T-helper 9 cell (primary cell): ENCODE data around the gene CEACAM18.
"Not testable (repeated sequence)": the region's sequence is repeated elsewhere in the genome, so short reads cannot be mapped to it uniquely, and the experiment has no call there.

Experiments
- DNase-seq: peaks from one replicate; pipeline ENCODE4 v3.0.0-alpha.2; 2020

CEACAM18 gene

DNA sequence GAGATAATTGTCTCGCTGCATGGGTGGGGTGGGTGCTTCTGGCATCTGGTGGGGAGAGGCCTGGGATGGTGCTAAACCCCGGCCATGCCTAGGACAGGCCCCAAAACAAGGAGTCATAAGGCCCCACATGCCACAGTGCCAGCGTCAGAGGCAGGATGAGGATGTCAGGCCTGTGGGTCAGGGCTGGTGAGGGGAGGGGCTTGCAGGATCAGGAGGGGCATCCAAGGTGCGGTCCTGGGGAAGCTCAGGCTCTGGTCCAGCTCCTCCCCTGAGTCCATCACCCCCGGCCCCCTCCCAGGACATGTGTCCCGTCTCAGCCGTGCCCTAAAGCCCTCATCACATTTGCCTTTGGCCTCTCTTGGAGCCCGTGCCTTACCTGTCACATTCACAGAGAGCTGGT lies 22.6 kb downstream of the CEACAM18 start:
- not testable (repeated sequence) for DNase-seq

DNA sequence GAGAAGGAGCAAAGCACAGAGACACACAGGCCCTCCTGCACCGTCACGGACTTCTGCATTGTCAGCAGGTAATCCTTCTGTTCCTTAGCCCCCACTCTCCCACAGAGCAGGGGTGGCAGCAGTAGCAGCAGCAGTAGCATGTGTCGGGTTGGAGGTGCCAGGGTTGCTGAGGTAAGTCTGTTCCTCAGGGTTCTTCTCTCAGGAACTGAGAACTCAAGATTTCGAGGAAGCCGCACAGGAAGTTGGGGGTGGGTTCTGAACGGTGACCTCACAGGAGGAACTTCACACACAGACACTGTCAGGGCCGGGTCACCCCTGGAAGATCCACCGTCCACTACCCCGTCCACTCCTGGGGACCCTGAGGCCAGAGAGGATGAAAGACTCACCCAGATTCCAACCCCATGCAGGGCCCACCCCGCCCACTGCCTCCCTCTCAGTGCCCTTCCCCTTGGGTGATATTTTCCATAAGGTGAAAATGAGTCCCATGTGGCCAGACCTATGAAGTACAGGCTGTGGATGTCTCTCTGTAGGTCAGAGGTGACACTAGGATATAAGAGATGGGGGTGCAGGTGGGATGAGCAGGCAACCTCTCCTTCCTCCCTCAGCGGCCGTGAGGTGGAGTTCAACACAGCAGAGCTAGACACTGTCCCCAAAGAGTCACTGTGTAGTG lies 23.4 kb downstream of the CEACAM18 start, which contains the start of gene SIGLEC12:
Gene SIGLEC12 (minus strand): TSS at position 207 of the 670 bp plus-strand sequence. CDS start 67 bp downstream, at position 140.
- no peak for DNase-seq

DNA sequence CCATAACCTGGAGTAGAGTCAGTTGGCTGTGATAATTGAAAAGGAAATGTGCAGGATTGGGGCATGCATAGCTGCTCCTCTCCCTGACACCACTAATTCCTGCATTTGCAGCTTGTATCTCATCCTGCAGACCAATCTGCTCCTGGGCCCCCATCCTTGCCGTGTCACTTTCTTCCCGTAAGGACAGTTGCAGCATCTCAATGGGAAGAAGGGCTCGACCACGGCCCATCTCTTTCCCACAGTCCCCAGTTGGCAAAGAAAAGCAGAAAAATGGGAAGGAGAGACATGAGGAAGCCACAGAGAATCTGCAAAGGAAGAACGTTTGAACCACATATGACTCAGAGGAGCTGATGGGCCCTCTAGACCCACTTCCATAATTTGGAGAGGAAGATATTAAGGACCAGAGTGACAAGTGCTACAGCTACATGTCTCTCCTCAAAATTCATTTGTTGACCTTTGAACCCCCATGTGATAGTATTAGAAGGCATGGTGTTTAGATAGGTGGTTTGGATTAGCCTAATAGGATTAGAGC lies 25.0 kb downstream of the CEACAM18 start:
- DNase-seq = no peak

DNA sequence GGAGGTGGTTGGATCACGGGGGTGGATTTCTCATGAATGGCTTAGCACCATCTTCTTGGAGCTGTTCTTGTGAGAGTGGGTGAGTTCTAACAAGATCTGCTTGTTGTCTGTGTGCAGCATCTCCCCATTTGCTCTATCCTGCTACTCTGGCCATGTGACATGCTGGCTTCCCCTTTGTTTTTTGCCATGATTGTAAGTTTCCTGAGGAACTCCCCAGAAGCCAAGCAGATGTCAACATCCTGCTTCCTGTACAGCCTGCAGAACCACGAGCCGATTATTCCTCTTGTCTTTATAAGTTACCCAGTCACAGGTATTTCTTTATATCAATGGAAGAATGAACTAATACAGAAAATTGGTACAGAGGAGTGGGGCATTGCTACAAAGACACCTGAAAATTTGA lies 25.6 kb downstream of the CEACAM18 start:
- DNase-seq = no peak

DNA sequence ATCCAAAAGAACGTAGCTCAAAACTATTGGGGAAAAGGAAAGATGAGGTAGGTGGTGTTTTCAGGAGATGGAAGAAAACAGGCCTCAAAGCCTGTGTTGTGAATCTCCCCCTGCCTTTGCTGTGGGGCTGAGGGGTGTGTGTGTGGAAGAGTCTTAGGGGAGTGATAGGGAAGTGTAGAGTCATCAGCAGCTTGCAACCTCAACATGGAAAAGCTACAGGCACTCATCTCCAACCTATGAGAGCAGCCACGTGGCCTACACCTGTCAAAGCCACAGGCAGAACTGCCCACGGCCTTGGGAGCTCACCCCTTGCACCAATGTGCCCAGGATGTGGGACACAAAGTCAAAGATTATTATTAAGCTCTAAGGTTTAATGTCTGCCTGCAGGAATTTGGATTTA lies 27.6 kb downstream of the CEACAM18 start:
- no peak for DNase-seq

DNA sequence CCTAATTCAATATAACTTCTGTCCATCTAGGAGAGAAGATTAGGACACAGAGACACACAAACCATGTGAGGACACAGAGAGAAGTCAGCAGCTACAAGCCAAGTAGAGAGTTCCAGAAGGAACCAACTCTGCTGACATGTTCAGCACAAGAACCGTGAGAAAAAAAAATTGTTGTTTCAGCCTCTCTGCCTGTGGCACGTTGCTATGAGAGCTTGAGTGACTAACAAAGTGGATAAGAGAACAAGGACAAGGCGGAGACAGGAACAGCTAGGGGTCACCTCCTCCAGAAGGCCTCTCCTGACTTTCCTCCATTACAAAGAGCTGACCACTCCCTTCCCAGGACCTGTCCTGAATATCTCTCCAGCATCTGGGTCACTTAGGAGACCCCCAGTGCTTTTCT lies 28.9 kb downstream of the CEACAM18 start:
- no peak for DNase-seq

DNA sequence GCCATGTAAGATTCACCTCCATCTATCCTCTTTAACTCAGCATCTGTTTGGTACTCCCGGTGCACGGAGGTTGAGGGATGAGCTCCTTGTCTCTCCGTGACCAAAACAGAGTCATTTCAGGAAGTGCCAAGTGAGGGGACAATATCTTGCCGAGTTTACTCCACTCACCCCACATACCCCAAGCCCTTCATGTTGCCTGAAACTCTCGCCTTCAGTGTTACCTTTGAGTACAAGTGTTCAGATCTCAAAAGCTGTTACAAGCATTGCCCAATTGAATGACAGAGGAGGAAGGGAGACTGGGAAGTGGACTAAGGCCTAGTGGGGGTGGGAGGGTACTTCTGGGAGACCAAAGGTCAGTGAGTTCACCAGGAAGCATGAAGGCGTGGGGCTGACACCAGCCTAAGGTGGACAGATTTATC lies 29.3 kb downstream of the CEACAM18 start:
- DNase-seq = no peak

DNA sequence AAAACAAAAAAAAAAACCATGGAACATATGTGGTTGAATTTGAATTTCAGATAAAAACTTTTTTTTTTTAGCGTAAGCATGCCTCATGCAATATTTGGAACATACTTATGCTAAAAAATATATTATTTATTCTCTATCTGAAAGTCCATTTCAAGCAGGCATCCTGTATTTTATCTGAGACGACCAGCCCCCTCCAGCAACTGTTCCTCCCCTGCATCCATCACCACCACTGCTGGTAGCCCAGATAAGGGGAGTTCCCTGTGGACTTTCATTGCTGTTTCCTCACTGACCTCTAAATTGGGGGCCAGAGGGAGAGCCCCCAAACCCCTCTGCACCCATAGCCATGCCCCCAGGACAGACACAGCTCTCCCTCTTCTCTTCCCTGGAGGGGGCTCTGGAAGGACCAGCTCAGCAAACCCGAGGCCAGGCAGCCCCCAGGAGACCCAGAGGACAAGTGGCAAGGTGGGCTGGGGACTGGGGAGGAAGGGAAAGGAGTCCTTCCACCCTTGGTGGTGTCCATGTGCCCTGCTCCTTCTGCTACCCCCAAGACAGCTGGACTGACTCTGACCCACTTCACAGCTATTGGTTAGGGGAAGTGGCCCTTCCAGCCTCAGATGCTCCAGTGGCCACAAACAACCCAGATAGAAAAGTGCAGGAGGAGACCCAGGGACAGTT lies 29.9 kb downstream of the CEACAM18 start:
- DNase-seq = no peak

DNA sequence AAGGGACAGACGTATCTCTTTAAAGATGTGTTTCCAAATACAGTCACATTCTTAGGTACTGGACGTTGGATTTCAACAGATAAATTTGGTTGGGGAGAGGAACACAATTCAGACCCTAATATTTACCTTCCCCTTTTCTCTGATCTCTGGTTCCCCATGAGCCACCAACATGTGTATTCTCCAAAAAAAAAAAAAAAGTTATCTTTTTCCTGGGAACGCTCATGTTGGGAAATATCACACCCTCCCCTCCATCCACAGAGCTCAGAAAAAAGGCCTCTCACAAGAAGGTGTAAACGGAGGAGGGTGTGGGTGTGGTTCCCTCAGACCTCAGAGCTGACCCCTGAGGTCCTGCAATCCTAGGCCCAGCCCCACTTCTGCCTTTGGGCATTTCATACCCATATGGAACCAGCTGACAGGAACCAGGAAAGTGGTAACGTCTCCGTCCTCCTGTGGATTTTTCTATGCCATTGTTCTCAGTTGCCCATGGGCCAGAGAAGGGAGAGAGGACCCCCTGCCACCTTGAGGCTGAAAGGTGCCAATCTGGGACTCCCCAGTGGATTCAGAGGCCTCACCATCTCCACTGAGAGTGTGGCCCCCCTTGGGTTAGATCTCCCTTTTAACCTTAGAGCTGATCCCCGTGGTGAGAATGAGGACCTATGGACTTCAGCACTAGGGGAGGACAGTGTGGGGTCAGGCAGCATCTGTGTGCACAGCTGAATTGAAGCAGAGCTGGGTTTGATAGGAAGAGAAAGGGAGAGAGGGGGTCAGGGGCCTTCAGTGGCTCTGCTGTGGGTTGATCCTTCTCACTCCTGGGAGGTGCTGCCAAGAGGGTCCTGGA lies 31.7 kb downstream of the CEACAM18 start:
- no peak for DNase-seq

DNA sequence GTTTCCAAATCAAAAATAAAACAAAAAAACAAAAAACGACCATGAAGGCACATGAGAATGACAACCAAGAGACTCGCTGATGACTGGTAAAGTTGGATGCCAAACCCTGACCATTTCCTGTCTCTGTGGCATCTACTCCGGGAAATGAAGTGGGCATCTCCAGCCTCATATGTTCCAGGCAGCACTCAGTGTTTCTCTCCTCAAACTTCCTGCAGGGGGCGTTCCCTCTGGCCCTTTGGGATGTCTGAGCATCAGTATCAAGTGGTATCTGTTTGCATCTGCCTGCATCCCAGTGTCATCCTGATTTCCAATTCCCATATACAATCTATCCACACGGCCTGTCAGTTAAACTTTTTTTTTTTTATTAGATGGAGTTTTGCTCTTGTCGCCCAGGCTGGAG lies 33.0 kb downstream of the CEACAM18 start:
- no peak for DNase-seq

DNA sequence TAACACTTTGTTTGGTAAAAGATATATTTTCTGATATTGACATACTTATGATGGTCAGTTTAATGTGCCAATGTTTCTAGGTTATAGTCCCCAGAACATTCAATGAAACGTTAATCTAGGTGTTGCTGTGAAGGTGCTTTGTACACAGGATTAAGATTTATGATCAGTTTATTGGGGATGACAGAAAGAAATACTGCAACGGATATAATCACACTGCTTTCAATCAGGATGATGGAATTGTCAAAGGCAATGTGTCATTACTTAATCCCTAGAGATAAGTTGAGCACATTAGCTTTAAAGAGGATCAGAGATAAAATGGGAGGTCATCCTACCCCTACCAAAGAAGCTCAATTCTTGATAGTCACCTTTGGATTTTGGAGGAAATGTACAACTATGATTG lies 35.6 kb downstream of the CEACAM18 start:
- no peak for DNase-seq

DNA sequence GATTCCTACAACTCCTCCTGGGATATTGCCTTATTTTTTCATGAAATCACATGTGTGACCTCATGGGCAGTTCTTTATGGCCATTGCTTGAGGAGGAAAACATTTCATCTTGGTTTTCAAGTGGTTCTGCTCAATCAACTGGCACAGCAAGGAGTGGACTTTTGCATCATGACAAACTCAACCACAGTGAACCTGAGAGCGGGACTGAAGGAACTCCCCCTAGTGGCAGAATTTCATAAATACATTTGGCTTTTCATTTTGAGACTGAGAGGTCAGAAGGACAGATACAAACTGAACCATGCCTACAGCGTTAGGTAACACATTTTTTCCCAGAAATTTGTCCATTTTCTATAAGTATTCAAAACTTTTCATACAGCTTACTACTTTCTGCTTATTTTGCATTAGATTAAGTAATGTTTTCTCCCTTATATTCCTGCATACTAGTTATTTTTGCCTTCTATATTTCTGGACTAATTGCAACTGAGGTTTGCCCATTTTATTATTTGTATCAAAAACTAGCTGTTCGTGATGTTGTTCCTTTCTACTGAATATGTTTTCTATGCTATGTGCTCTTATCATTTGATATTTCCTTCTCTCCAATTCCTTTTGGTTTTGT lies 36.6 kb downstream of the CEACAM18 start:
- DNase-seq = no peak

DNA sequence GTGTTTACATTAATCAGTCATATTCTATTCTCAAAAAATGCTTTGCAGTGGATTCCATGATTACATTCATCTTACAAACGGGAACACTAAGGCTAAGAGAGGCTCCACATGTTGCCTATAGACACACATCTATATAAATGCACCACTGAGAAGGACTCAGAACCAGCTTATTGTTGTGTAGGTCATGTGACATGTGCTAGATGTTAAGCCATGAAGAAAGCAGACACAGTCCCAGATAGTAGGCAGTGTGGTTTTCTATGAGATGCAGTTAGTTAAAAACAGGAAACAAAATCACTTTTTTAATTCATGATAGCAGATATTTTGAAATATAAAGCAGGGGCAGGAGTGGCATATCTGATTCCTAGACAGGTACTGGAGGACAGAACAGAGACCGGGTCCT lies 42.4 kb downstream of the CEACAM18 start:
- DNase-seq = no peak

DNA sequence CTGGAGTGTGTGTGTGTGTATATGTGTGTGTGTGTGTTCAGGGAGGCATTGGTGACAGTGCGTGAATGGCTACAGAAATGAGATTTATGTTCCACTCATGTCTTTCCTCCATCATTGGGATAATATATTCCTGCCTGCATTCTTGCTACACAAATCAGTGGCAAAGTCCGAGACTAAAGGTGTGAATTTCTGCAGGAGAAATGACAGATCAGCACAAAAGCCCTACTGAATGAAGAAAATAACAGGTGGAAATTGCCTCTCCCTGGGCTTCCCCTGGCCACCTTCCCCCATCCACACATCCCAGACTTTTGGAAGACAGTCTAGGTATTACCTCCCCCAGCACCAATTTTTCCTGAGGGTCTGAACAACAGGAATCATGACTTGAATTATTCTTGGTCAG lies 43.0 kb downstream of the CEACAM18 start:
- no peak for DNase-seq

DNA sequence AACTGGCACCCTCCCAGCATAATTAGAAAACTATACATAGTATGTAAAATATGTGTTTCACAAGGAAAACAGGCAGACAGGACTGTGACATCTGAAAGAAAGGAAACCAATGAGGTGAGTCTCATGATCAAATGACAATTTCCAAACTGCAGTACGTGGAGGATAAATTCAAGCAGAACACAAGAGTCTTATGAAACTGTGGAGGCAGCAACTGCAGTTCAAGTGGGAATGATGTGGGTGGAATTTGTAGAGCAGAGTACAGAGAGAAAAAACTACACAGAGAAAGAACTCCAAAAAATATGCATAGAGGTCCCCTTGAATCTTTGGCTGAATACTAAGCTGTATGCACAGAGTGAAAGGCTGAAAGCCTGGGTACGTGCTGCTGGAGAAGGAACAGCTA lies 43.4 kb downstream of the CEACAM18 start:
- no peak for DNase-seq

DNA sequence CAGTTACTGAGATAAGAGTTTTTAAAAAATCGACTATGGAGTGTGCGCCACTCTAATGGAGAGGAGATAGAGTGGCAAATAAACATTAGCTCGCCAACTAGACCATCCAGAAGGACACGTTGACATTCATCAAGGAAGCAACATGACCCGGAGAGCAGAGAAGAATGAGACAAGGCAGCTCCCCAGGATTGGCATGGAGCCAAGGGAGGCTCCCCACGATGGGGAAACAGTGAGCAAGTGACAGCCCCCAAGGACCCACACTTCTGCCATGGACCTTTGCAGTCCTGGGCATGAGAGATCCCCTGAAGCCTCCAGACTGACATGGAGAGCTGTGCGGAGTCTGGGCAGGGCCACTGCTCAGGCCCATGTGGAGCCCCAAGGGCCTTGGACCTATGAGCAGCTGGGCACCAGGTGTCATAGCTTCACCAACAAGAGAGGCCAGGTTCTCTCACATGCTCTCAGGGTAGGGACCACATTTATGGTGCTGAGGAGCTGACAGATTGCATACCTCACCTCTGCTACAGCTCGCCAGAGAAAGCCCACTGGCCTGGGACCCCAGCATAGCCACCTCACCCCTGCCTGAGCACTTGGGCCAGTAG lies 46.4 kb downstream of the CEACAM18 start:
- DNase-seq = no peak

DNA sequence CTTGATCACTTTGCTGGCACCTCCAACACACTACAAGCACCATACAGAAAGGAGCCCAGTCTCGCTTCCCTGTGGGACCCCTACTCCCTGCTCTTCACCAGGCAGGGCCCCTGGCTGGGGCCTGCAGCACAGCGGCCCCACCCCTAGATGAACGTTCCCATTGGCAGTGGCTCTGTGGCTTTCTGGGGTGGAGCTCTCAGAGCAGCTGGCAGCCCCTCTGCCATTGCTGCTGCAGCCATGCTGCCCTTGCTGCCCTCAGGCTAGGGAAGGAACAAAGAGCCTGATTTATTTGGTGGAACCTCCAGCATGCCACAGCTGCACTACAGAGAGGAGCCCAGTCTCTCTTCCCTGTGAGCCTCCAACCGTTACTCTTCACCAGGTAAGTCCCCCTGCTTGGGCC lies 47.3 kb downstream of the CEACAM18 start:
- no peak for DNase-seq

DNA sequence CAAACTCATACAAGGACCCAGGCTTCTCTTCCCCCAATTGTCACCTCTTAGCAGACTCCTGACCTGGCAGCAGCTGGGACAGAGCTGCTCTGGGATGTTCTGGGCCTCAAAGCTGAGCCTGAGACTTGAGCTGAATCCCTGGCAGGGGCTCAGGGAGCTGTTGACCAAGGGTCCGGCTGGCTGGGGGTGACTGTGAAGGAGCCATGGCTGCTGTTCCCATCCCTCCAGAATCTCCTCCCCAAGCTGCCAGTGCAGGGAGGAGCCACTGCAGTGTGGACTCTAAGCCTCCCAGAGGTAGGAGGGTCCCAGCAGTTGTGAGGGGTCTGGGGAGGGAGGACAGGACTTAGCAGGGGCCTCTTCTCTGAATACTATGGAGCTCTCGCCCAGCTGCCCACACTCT lies 51.0 kb downstream of the CEACAM18 start:
- no peak for DNase-seq

DNA sequence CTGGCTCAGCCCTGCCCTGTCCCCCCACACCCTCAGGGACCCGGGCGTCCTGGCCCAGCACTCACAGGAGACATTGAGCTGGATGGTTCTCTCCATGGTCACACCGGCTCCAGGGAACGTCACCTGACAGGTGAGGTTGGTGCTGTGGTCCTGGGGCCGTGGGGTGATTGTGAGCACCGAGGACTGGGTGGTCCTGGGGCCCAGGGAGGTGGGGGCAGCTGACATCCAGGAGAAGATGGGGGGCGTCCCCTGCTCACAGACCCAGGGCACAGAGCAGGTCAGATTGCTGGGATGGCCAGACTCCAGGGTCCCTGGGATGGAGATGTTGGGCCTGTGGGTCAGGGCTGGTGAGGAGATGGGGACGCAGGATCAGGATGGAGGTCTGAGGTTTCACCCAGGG lies 52.3 kb downstream of the CEACAM18 start:
- no peak for DNase-seq

DNA sequence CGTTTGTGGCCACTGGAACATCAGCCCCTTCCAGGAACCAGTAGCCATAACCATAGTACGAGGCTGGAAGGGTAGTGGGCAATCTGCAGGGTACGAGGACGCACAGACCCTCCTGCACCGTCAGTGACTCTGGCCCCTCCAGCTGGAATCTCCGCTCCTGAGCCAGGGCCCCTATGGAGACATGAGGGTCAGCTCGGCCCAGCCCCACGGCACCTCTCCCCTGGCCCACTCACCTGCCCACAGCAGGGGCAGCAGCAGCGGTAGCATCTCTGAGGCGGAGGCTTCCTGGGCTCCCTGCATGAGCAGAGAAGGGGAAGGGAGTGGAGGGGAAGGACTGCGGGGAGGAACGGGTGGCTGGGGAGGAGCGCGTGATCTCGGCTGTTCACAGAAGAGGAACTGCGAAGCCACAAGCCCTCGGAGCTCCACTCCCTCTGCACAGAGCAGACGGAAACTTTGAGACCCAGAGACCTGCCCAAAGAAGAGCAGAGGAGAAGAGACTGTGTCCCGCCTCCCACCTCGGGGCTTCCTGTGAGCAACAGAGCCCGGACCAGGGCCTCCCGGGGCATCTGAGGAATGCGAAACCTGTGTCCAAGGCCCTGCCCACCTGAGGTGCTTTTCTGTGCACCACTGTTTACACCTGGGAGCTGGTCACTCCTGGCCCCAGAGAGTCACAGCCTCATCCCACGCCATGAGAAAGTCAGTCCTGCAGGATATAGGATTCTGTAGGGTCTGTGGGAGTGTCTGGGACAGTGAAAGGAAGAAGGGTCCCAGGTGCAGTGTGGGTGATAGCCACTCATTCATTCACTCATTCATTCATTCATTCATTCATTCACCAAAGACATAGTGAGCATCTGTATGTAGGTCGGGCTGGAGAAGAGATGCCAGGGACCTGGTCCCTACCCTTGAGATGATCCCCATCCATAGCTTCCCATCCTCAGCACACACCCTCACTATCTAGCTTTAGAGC lies 53.3 kb downstream of the CEACAM18 start, which contains the start of gene SIGLEC6:
Gene SIGLEC6 (minus strand): TSS at position 322 of the 967 bp plus-strand sequence. CDS start 22 bp downstream, at position 300.
- no peak for DNase-seq

DNA sequence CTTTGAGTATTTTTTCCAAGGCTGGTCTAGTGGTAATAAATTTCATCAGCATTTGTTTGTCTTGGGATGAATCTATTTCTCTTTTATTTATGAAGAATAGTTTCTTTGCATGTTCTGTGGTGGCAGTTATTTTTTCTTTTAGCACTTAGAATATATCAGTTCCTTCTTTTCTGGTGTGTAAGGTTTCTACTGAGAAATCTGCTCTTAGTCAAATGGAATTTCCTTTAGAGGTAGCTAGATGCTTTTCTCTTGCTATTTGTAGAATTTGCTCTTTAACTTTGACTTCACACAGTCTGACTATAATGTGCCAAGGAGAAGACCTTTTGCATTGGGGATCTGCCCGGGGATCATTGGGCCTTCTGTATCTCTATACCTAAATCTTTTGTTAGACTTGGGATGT lies 57.2 kb downstream of the CEACAM18 start:
- DNase-seq = no peak
